GM12878 (cell line): Measurements from ENCODE around the gene GNA15. TPM values are rescaled to one million over a fixed set of nuclear protein-coding genes. Genes with fewer than 3 reads are reported as not detected.

ENCODE experiments used
- ATAC-seq: fragments of 200-7000 bp; cut with Tn5 transposase; 3 replicates; pipeline ENCODE4 v1.9.1; 2020; ENCODE audit warnings: mild to moderate bottlenecking, moderate library complexity
- BruUV-seq: library from RNA; stranded (reverse); fragments of 400-500 nt; replicated peaks from 2 replicates; lab custom pipeline; 2021; lab: Mats Ljungman, UMichigan
- CTCF ChIA-PET: fragments of 300-600 bp; sonication (Branson Sonifier 250); formaldehyde crosslinking; extraction: SDS; loops from one replicate; lab custom pipeline; 2021; ENCODE audit warnings: inconsistent platforms; lab: Yijun Ruan, JAX
- POLR2A ChIA-PET: fragments of 350-600 bp; formaldehyde crosslinking; extraction: SDS; loops from one replicate; lab custom pipeline; 2021; ENCODE audit warnings: inconsistent platforms; lab: Charles Lee
- RAD21 ChIA-PET: fragments of 300-600 bp; sonication (Branson Sonifier 250); formaldehyde crosslinking; loops from one replicate; lab custom pipeline; 2023; ENCODE audit warnings: antibody characterized with exemption; ENCODE audit not compliant: unreplicated experiment; lab: Charles Lee
- SMC1A ChIA-PET: fragments of 300-600 bp; sonication (Branson Sonifier 250); formaldehyde crosslinking; loops from one replicate; lab custom pipeline; 2023; ENCODE audit not compliant: unreplicated experiment, uncharacterized antibody; lab: Charles Lee
- DNase-seq: peaks from one replicate; pipeline ENCODE4 v3.0.0-alpha.2; 2011; ENCODE audit warnings: low read depth, low spot score
- FAIRE-seq: peaks from 3 replicates; lab custom pipeline; 2011; peaks lifted over from hg19 to GRCh38; lab: Jason Lieb, UNC
- H2AFZ ChIP-seq: 2 replicates; pipeline ENCODE4 v1.6.0; 2011; ENCODE audit warnings: low read depth, low read length, control low read depth; ENCODE audit not compliant: control insufficient read depth
- H3K27ac ChIP-seq: 2 replicates; pipeline ENCODE4 v1.5.1; 2011; ENCODE audit warnings: control low read depth; ENCODE audit not compliant: control insufficient read depth, insufficient read depth
- H3K27me3 ChIP-seq, 2 experiments: replicated peaks in 1 of 2; 2 replicates each; pipeline versions ENCODE4 v1.6.0 to v1.6.1; 2011; ENCODE audit warnings: low read length in 1 of 2; ENCODE audit not compliant: control insufficient read depth in 2 of 2, insufficient read depth in 2 of 2
- H3K36me3 ChIP-seq, 2 experiments: 2 replicates each; pipeline ENCODE4 v1.5.1; 2011; ENCODE audit warnings: low read length in 1 of 2; ENCODE audit not compliant: control insufficient read depth in 2 of 2, insufficient read depth in 2 of 2
- H3K4me1 ChIP-seq: 2 replicates; pipeline ENCODE4 v1.6.1; 2011; ENCODE audit warnings: mild to moderate bottlenecking, low read length, moderate library complexity, mixed read lengths; ENCODE audit not compliant: control insufficient read depth, insufficient read depth
- H3K4me2 ChIP-seq: 2 replicates; pipeline ENCODE4 v1.6.0; 2011; ENCODE audit warnings: control low read depth; ENCODE audit not compliant: control insufficient read depth, insufficient read depth
- H3K4me3 ChIP-seq: fragments of 200-600 bp; sonication (generic); 2 replicates; pipeline ENCODE4 v1.5.1; 2016
- H3K79me2 ChIP-seq: 2 replicates; pipeline ENCODE4 v1.6.0; 2011; ENCODE audit warnings: low read length; ENCODE audit not compliant: control insufficient read depth, insufficient read depth
- H3K9ac ChIP-seq: 2 replicates; pipeline ENCODE4 v1.8.0; 2011; ENCODE audit warnings: low read length, control low read depth, mixed read lengths; ENCODE audit not compliant: control insufficient read depth, insufficient read depth
- H3K9me3 ChIP-seq: replicated peaks from 3 replicates; pipeline ENCODE4 v1.5.1; 2011; ENCODE audit warnings: mild to moderate bottlenecking, low read length; ENCODE audit not compliant: control insufficient read depth, insufficient read depth
- H4K20me1 ChIP-seq: 2 replicates; pipeline ENCODE4 v1.6.0; 2011; ENCODE audit not compliant: control insufficient read depth, insufficient read depth
- DPF2 ChIP-seq: fragments of 450-650 bp; IDR thresholded peaks from 2 replicates; pipeline ENCODE4 v1.6.1; 2017; ENCODE audit warnings: mild to moderate bottlenecking
- ETV6 ChIP-seq, 2 experiments: fragments of 450-650 bp in 1 of 2; IDR thresholded peaks in 1 of 2; conservative IDR thresholded peaks in 1 of 2; 2 replicates each; pipeline ENCODE4 v1.6.1; 2014; ENCODE audit warnings: antibody characterized with exemption in 1 of 2, borderline replicate concordance in 1 of 2, low read depth in 1 of 2, mild to moderate bottlenecking in 1 of 2, moderate library complexity in 1 of 2
- MXI1 ChIP-seq: fragments of 150-350 bp; IDR thresholded peaks from 2 replicates; pipeline ENCODE4 v1.6.1; 2011; ENCODE audit warnings: low read depth, mild to moderate bottlenecking, inconsistent platforms, low read length, improper control_type of control experiment
- TAF1 ChIP-seq: IDR thresholded peaks from 2 replicates; pipeline ENCODE4 v1.6.1; 2011; ENCODE audit warnings: mild to moderate bottlenecking, low read depth, low read length, borderline replicate concordance
- ZBTB40 ChIP-seq: fragments of 450-650 bp; IDR thresholded peaks from 2 replicates; pipeline ENCODE4 v1.6.1; 2016; ENCODE audit warnings: mild to moderate bottlenecking, moderate library complexity, borderline replicate concordance
- WGBS: methylation state at CpG from one replicate; pipeline ENCODE4 v1.1.6; 2016; ENCODE audit warnings: low lambda C conversion rate; ENCODE audit not compliant: insufficient replicate concordance, insufficient coverage; ENCODE audit errors: missing lambda C conversion rate; 5-methylcytosine and 5-hydroxymethylcytosine counted together
- in situ Hi-C: fragments of 300-500 bp; cut with MboI; formaldehyde crosslinking; loops from 9 replicates; pipeline ENCODE4 v1.14.3; 2018; ENCODE audit warnings: mixed read lengths
- intact Hi-C: fragments of 100-400 bp; cut with micrococcal nuclease; formaldehyde crosslinking; loops from one replicate; pipeline ENCODE4 v1.14.2; 2022; ENCODE audit not compliant: unreplicated experiment
- polyA plus RNA-seq, 11 experiments: library from polyadenylated mRNA; depleted of rRNA in 4 of 11; unstranded in 6 of 11; stranded (reverse) in 5 of 11; fragments of >200 nt; fragmentation: Nextera tagmentation in 4 of 11; fragmentation: Illumina TruSeq in 1 of 11; extraction: Ambion mirVana in 4 of 11; extraction: Trizol in 1 of 11; gene quantifications; 1 replicate in 1 of 11; 2 replicates in 10 of 11; pipeline versions ENCODE4 v1.2.1 to v1.2.3, GENCODE V29; 2011 to 2016; ENCODE audit warnings: inconsistent platforms in 2 of 11, missing spikeins in 2 of 11, low read depth in 1 of 11
- total RNA-seq, 4 experiments: library from RNA; depleted of rRNA in 3 of 4; stranded (reverse); fragments of >200 nt in 3 of 4; fragmentation: Illumina TruSeq in 1 of 4; extraction: Trizol in 1 of 4; gene quantifications; 2 replicates each; pipeline versions ENCODE4 v1.2.1 to v1.2.3, GENCODE V29; 2013 to 2021

Gene GNA15
- total and polyA plus RNA-seq, 10 of the 15 experiments (the other 5 are each of a cell fraction or from before 2014, with no cell fraction given), result 0.42 to 18.0 (median 9.4) TPM

- Histone ChIP-seq H3K36me3 (peaks cover 3 to 8% of the 10 kb centered on the region in 2 experiments; a peak in 3 of 4 replicates), H4K20me1 (no peaks in the 10 kb centered on the region), H3K9me3 (no peaks in the 10 kb centered on the region), H3K4me2 (no peak overlapping the region), H3K79me2 (peaks cover 15% of the 10 kb centered on the region), H3K27ac (no peak overlapping the region), H3K27me3 (no peaks in the 10 kb centered on the region), H3K4me1 (no peaks in the 10 kb centered on the region), H2AFZ (no peak overlapping the region), H3K4me3 (no peak overlapping the region), H3K9ac (no peak overlapping the region)
- TSS peak; percentile 50 for BruUV-seq
- FAIRE-seq (no peak), ATAC-seq (no peak), DNase-seq (no peak)
- ChIA-PET RAD21 (no interaction called here), CTCF (no interaction called here), SMC1A (no interaction called here), POLR2A (interaction anchor here (0.6 to 1.4 kb wide), 2 partner anchors 9 to 985 kb away, joined by 3 read pairs; partner anchors contain the start of gene NCLN)
- 97% methylated on average over 17 of the region's 17 CpGs for WGBS
- TF ChIP-seq DPF2, result no peak
- TF ChIP-seq ETV6 (conservative IDR thresholded peaks at IDR 0.05 in 1 of 2, IDR thresholded peaks at IDR 0.05 in 1 of 2; ENCODE audit: borderline replicate concordance in 1 of 2, low read depth in 1 of 2), result no peak
- peak; percentile 81 for TF ChIP-seq ZBTB40
- no peak for TF ChIP-seq TAF1
- TF ChIP-seq MXI1, result no peak
- intact Hi-C loops (no loop called here), in situ Hi-C loops (no loop called here)
Observed at GRCh38 chr19:3194106-3195087, 58.6 kb downstream of the GNA15 start.
